Measurements from ENCODE around the gene ARMC7. TPM values are rescaled to one million over a fixed set of nuclear protein-coding genes. Genes with fewer than 3 reads are reported as not detected.
"Not testable (repeated sequence)": the region's sequence is repeated elsewhere in the genome, so short reads cannot be mapped to it uniquely, and the experiment has no call there.

Gene ARMC7
- total RNA-seq, 1 donor from 2014 or later: 1.0 TPM

- no peak overlapping the region for H3K4me3 ChIP-seq (ENCODE audit: low read length in 3 of 3)
- no peak overlapping the region for H3K27ac ChIP-seq (ENCODE audit: low read depth, low read length)
- H3K27me3 ChIP-seq (ENCODE audit: control insufficient read depth in 3 of 3, insufficient read depth in 3 of 3, low read length in 3 of 3): no peaks in the 10 kb centered on the region
- peaks cover 10 to 33% (median 25%) of the 10 kb centered on the region in 3 donors for H3K36me3 ChIP-seq (ENCODE audit: control insufficient read depth in 3 of 3, insufficient read depth in 3 of 3, low read length in 3 of 3)
- H3K4me1 ChIP-seq (ENCODE audit: control insufficient read depth in 3 of 3, insufficient read depth in 3 of 3, low read length in 3 of 3): peaks cover 3 to 8% (median 6%) of the 10 kb centered on the region in 3 donors
- no peak overlapping the region for H3K9ac ChIP-seq (ENCODE audit: low read depth in 1 of 3, low read length in 3 of 3)
- H3K9me3 ChIP-seq (ENCODE audit: control insufficient read depth in 3 of 3, low read length in 3 of 3): no peaks in the 10 kb centered on the region
Observed at GRCh38 chr17:75147878-75148546, 38.2 kb downstream of the ARMC7 start.

- no peaks in the 10 kb centered on the region for H3K27me3 ChIP-seq (ENCODE audit: control insufficient read depth in 3 of 3, insufficient read depth in 3 of 3, low read length in 3 of 3)
- H3K27ac ChIP-seq (ENCODE audit: low read depth, low read length): no peak overlapping the region
- peaks cover 16 to 29% (median 23%) of the 10 kb centered on the region in 3 donors for H3K4me1 ChIP-seq (ENCODE audit: control insufficient read depth in 3 of 3, insufficient read depth in 3 of 3, low read length in 3 of 3)
- H3K4me3 ChIP-seq (ENCODE audit: low read length in 3 of 3): no peak overlapping the region
- no peaks in the 10 kb centered on the region for H3K9me3 ChIP-seq (ENCODE audit: control insufficient read depth in 3 of 3, low read length in 3 of 3)
- H3K36me3 ChIP-seq (ENCODE audit: control insufficient read depth in 3 of 3, insufficient read depth in 3 of 3, low read length in 3 of 3): peaks cover 3 to 11% (median 5%) of the 10 kb centered on the region in 3 donors
- peak overlapping the region in 1 of 3 donors; percentile 12 for H3K9ac ChIP-seq (ENCODE audit: low read depth in 1 of 3, low read length in 3 of 3)
Observed at GRCh38 chr17:75151930-75152329, 42.2 kb downstream of the ARMC7 start.

- Histone ChIP-seq H3K27ac (ENCODE audit: low read depth, low read length) (no peak overlapping the region), H3K4me3 (ENCODE audit: low read length in 3 of 3) (peak overlapping the region in 2 of 3 donors; percentile 79 to 93), H3K9me3 (ENCODE audit: control insufficient read depth in 3 of 3, low read length in 3 of 3) (no peaks in the 10 kb centered on the region), H3K36me3 (ENCODE audit: control insufficient read depth in 3 of 3, insufficient read depth in 3 of 3, low read length in 3 of 3) (peaks cover 0 to 5% (median 0%) of the 10 kb centered on the region in 3 donors), H3K4me1 (ENCODE audit: control insufficient read depth in 3 of 3, insufficient read depth in 3 of 3, low read length in 3 of 3) (peaks cover 16 to 29% (median 23%) of the 10 kb centered on the region in 3 donors), H3K27me3 (ENCODE audit: control insufficient read depth in 3 of 3, insufficient read depth in 3 of 3, low read length in 3 of 3) (no peaks in the 10 kb centered on the region), H3K9ac (ENCODE audit: low read depth in 1 of 3, low read length in 3 of 3) (peak overlapping the region in 1 of 3 donors; percentile 82)
Observed at GRCh38 chr17:75152523-75152921, 42.8 kb downstream of the ARMC7 start.

- Histone ChIP-seq H3K27ac (ENCODE audit: low read depth, low read length) (no peak overlapping the region), H3K4me1 (ENCODE audit: control insufficient read depth in 3 of 3, insufficient read depth in 3 of 3, low read length in 3 of 3) (peaks cover 16 to 29% (median 23%) of the 10 kb centered on the region in 3 donors), H3K9me3 (ENCODE audit: control insufficient read depth in 3 of 3, low read length in 3 of 3) (no peaks in the 10 kb centered on the region), H3K9ac (ENCODE audit: low read depth in 1 of 3, low read length in 3 of 3) (peak overlapping the region; percentile 82 to 87 (median 82)), H3K4me3 (ENCODE audit: low read length in 3 of 3) (peak overlapping the region; percentile 79 to 93 (median 86)), H3K36me3 (ENCODE audit: control insufficient read depth in 3 of 3, insufficient read depth in 3 of 3, low read length in 3 of 3) (peaks cover 0 to 4% (median 0%) of the 10 kb centered on the region in 3 donors), H3K27me3 (ENCODE audit: control insufficient read depth in 3 of 3, insufficient read depth in 3 of 3, low read length in 3 of 3) (no peaks in the 10 kb centered on the region)
Observed at GRCh38 chr17:75152922-75153779, 43.4 kb downstream of the ARMC7 start.

- Histone ChIP-seq H3K4me3 (ENCODE audit: low read length in 3 of 3) (peak overlapping the region; percentile 79 to 93 (median 86)), H3K9ac (ENCODE audit: low read depth in 1 of 3, low read length in 3 of 3) (peak overlapping the region; percentile 82 to 87 (median 82)), H3K9me3 (ENCODE audit: control insufficient read depth in 3 of 3, low read length in 3 of 3) (no peaks in the 10 kb centered on the region), H3K4me1 (ENCODE audit: control insufficient read depth in 3 of 3, insufficient read depth in 3 of 3, low read length in 3 of 3) (peaks cover 16 to 29% (median 23%) of the 10 kb centered on the region in 3 donors), H3K36me3 (ENCODE audit: control insufficient read depth in 3 of 3, insufficient read depth in 3 of 3, low read length in 3 of 3) (no peaks in the 10 kb centered on the region), H3K27me3 (ENCODE audit: control insufficient read depth in 3 of 3, insufficient read depth in 3 of 3, low read length in 3 of 3) (no peaks in the 10 kb centered on the region), H3K27ac (ENCODE audit: low read depth, low read length) (no peak overlapping the region)
Observed at GRCh38 chr17:75153780-75154194, 44.0 kb downstream of the ARMC7 start.

GRCh38 chr17:75154195-75155106, 44.7 kb downstream of the ARMC7 start, which contains the start of gene JPT1:
Gene JPT1, minus strand, starts transcription at chr17:75154512. Its CDS starts 115 bp downstream, at chr17:75154397.
- H3K9me3 ChIP-seq (ENCODE audit: control insufficient read depth in 3 of 3, low read length in 3 of 3): no peaks in the 10 kb centered on the region
- peak within 1 kb of the TSS; percentile 82 to 87 (median 82) for H3K9ac ChIP-seq (ENCODE audit: low read depth in 1 of 3, low read length in 3 of 3)
- H3K27me3 ChIP-seq (ENCODE audit: control insufficient read depth in 3 of 3, insufficient read depth in 3 of 3, low read length in 3 of 3): no peaks in the 10 kb centered on the region
- H3K4me3 ChIP-seq (ENCODE audit: low read length in 3 of 3): peak within 1 kb of the TSS; percentile 79 to 93 (median 86)
- H3K4me1 ChIP-seq (ENCODE audit: control insufficient read depth in 3 of 3, insufficient read depth in 3 of 3, low read length in 3 of 3): peaks cover 16 to 29% (median 23%) of the 10 kb centered on the region in 3 donors
- peak within 1 kb of the TSS; percentile 92 for H3K27ac ChIP-seq (ENCODE audit: low read depth, low read length)
- H3K36me3 ChIP-seq (ENCODE audit: control insufficient read depth in 3 of 3, insufficient read depth in 3 of 3, low read length in 3 of 3): no peaks in the 10 kb centered on the region

GRCh38 chr17:75155191-75155601, 45.4 kb downstream of the ARMC7 start:
- Histone ChIP-seq H3K9ac (ENCODE audit: low read depth in 1 of 3, low read length in 3 of 3) (peak overlapping the region; percentile 62 to 82 (median 63)), H3K9me3 (ENCODE audit: control insufficient read depth in 3 of 3, low read length in 3 of 3) (no peaks in the 10 kb centered on the region), H3K4me1 (ENCODE audit: control insufficient read depth in 3 of 3, insufficient read depth in 3 of 3, low read length in 3 of 3) (peaks cover 16 to 29% (median 23%) of the 10 kb centered on the region in 3 donors), H3K4me3 (ENCODE audit: low read length in 3 of 3) (peak overlapping the region in 2 of 3 donors; percentile 75 to 76), H3K27me3 (ENCODE audit: control insufficient read depth in 3 of 3, insufficient read depth in 3 of 3, low read length in 3 of 3) (no peaks in the 10 kb centered on the region), H3K27ac (ENCODE audit: low read depth, low read length) (peak overlapping the region; percentile 92), H3K36me3 (ENCODE audit: control insufficient read depth in 3 of 3, insufficient read depth in 3 of 3, low read length in 3 of 3) (no peaks in the 10 kb centered on the region)

- H3K36me3 ChIP-seq (ENCODE audit: control insufficient read depth in 3 of 3, insufficient read depth in 3 of 3, low read length in 3 of 3); H3K4me3 ChIP-seq (ENCODE audit: low read length in 3 of 3); H3K27ac ChIP-seq (ENCODE audit: low read depth, low read length); H3K9me3 ChIP-seq (ENCODE audit: control insufficient read depth in 3 of 3, low read length in 3 of 3); H3K9ac ChIP-seq (ENCODE audit: low read depth in 1 of 3, low read length in 3 of 3); H3K27me3 ChIP-seq (ENCODE audit: control insufficient read depth in 3 of 3, insufficient read depth in 3 of 3, low read length in 3 of 3): not testable (repeated sequence)
- peaks cover 9 to 16% (median 13%) of the 10 kb centered on the region in 3 donors for H3K4me1 ChIP-seq (ENCODE audit: control insufficient read depth in 3 of 3, insufficient read depth in 3 of 3, low read length in 3 of 3)
Observed at GRCh38 chr17:75158480-75158879, 48.7 kb downstream of the ARMC7 start.
